ENCODE data around the gene GZMB. TPM values are rescaled to one million over a fixed set of nuclear protein-coding genes. Genes with fewer than 3 reads are reported as not detected.

GZMB gene
- total and polyA plus RNA-seq, 2 of the 13 experiments (the other 11 are each of a cell fraction or from before 2014, with no cell fraction given), result 0.12 TPM; not detected in 1

- TF ChIP-seq RBM39 (IDR thresholded peaks at IDR 0.05; ENCODE audit: low read depth, low read length, poor library complexity, severe bottlenecking) (no peak), UBTF (CRISPR knock-in tag; IDR thresholded peaks at IDR 0.05) (0 out of 2 replicates have a peak, but pooled peaks have one; percentile 28), PHF20 (CRISPR knock-in tag; IDR thresholded peaks at IDR 0.05) (peak; percentile 47; the same call in 1 of the 2 replicates), ETV5 (CRISPR knock-in tag; IDR thresholded peaks at IDR 0.05; ENCODE audit: borderline replicate concordance) (no peak), ZNF362 (CRISPR knock-in tag; IDR thresholded peaks at IDR 0.05; ENCODE audit: borderline replicate concordance) (no peak), ZNF224 (CRISPR knock-in tag; IDR thresholded peaks at IDR 0.05) (0 out of 2 replicates have a peak, but pooled peaks have one; percentile 22), ZMAT3 (CRISPR knock-in tag; conservative IDR thresholded peaks at IDR 0.05) (no peak), MYNN (CRISPR knock-in tag; IDR thresholded peaks at IDR 0.05; ENCODE audit: low read depth) (no peak), SOX13 (IDR thresholded peaks at IDR 0.05) (no peak), SOX13 (CRISPR knock-in tag; conservative IDR thresholded peaks at IDR 0.05 in 1 of 2, IDR thresholded peaks at IDR 0.05 in 1 of 2) (0 out of 4 replicates have a peak, but pooled peaks of 1 of the 2 experiments have one; percentile 28), ASH2L (IDR thresholded peaks at IDR 0.05; ENCODE audit: insufficient read length, low read depth, low read length) (peak; percentile 13), ZFP41 (CRISPR knock-in tag; IDR thresholded peaks at IDR 0.05; ENCODE audit: borderline replicate concordance) (0 out of 2 replicates have a peak, but pooled peaks have one; percentile 48), NR0B2 (CRISPR knock-in tag; IDR thresholded peaks at IDR 0.05) (no peak), RORA (CRISPR knock-in tag; IDR thresholded peaks at IDR 0.05) (0 out of 2 replicates have a peak, but pooled peaks have one; percentile 68), HHEX (CRISPR knock-in tag; IDR thresholded peaks at IDR 0.05) (no peak)
- TF ChIP-seq, protein P1, sequence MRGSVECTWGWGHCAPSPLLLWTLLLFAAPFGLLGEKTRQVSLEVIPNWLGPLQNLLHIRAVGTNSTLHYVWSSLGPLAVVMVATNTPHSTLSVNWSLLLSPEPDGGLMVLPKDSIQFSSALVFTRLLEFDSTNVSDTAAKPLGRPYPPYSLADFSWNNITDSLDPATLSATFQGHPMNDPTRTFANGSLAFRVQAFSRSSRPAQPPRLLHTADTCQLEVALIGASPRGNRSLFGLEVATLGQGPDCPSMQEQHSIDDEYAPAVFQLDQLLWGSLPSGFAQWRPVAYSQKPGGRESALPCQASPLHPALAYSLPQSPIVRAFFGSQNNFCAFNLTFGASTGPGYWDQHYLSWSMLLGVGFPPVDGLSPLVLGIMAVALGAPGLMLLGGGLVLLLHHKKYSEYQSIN (CRISPR knock-in tag; IDR thresholded peaks at IDR 0.05; ENCODE audit: borderline replicate concordance), result 0 out of 2 replicates have a peak, but pooled peaks have one; percentile 54
- TF ChIP-seq, protein P2, sequence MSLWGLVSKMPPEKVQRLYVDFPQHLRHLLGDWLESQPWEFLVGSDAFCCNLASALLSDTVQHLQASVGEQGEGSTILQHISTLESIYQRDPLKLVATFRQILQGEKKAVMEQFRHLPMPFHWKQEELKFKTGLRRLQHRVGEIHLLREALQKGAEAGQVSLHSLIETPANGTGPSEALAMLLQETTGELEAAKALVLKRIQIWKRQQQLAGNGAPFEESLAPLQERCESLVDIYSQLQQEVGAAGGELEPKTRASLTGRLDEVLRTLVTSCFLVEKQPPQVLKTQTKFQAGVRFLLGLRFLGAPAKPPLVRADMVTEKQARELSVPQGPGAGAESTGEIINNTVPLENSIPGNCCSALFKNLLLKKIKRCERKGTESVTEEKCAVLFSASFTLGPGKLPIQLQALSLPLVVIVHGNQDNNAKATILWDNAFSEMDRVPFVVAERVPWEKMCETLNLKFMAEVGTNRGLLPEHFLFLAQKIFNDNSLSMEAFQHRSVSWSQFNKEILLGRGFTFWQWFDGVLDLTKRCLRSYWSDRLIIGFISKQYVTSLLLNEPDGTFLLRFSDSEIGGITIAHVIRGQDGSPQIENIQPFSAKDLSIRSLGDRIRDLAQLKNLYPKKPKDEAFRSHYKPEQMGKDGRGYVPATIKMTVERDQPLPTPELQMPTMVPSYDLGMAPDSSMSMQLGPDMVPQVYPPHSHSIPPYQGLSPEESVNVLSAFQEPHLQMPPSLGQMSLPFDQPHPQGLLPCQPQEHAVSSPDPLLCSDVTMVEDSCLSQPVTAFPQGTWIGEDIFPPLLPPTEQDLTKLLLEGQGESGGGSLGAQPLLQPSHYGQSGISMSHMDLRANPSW (CRISPR knock-in tag; IDR thresholded peaks at IDR 0.05; ENCODE audit: borderline replicate concordance), result 0 out of 2 replicates have a peak, but pooled peaks have one; percentile 32
- TF ChIP-seq, protein P3, sequence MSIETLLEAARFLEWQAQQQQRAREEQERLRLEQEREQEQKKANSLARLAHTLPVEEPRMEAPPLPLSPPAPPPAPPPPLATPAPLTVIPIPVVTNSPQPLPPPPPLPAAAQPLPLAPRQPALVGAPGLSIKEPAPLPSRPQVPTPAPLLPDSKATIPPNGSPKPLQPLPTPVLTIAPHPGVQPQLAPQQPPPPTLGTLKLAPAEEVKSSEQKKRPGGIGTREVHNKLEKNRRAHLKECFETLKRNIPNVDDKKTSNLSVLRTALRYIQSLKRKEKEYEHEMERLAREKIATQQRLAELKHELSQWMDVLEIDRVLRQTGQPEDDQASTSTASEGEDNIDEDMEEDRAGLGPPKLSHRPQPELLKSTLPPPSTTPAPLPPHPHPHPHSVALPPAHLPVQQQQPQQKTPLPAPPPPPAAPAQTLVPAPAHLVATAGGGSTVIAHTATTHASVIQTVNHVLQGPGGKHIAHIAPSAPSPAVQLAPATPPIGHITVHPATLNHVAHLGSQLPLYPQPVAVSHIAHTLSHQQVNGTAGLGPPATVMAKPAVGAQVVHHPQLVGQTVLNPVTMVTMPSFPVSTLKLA (IDR thresholded peaks at IDR 0.05), result peak; percentile 72
These were observed 45.4 kb upstream of the GZMB start (continued) for GRCh38 chr14:24679248-24679961.
